HepG2 (cell line): ENCODE data around the gene KCNN2. TPM values are rescaled to one million over a fixed set of nuclear protein-coding genes. Genes with fewer than 3 reads are reported as not detected.

Experiments used
- ATAC-seq: fragments of 200-7000 bp; cut with Tn5 transposase; 3 replicates; pipeline ENCODE4 v1.9.1; 2020; ENCODE audit warnings: mild to moderate bottlenecking, moderate library complexity
- BruUV-seq: library from RNA; stranded (reverse); fragments of 400-500 nt; replicated peaks from 2 replicates; lab custom pipeline; 2021; lab: Mats Ljungman, UMichigan
- CTCF ChIA-PET: fragments of 300-600 bp; formaldehyde crosslinking; extraction: SDS; loops from one replicate; lab custom pipeline; 2021; ENCODE audit warnings: low total read pairs, inconsistent platforms, low intra/inter-chr PET ratio; lab: Yijun Ruan, JAX
- POLR2A ChIA-PET: fragments of 350-600 bp; sonication (Branson Sonifier 250); formaldehyde crosslinking; loops from one replicate; lab custom pipeline; 2020; ENCODE audit warnings: antibody characterized with exemption, inconsistent platforms; lab: Yijun Ruan, JAX
- DNase-seq: peaks from one replicate; pipeline ENCODE4 v3.0.0-alpha.2; 2015; ENCODE audit warnings: low spot score
- FAIRE-seq: peaks from 3 replicates; lab custom pipeline; 2011; peaks lifted over from hg19 to GRCh38; lab: Jason Lieb, UNC
- H2AFZ ChIP-seq: one replicate; pipeline ENCODE4 v1.6.1; 2011; ENCODE audit warnings: low read length, inconsistent platforms
- H3K27ac ChIP-seq: fragments of 300-600 bp; 3 replicates; pipeline ENCODE4 v1.8.0; 2011; ENCODE audit warnings: mixed run types, mild to moderate bottlenecking, mixed read lengths, low read length, inconsistent platforms; ENCODE audit not compliant: insufficient read depth; ENCODE audit errors: extremely low read length
- H3K27me3 ChIP-seq, 2 experiments: fragments of 200-600 bp in 1 of 2; 2 replicates in 1 of 2; 3 replicates in 1 of 2; pipeline versions ENCODE4 v1.6.0 to v1.8.0; 2011; ENCODE audit warnings: low read length in 2 of 2, mild to moderate bottlenecking in 2 of 2, moderate library complexity in 2 of 2, inconsistent platforms in 1 of 2; ENCODE audit not compliant: insufficient read depth in 2 of 2, control insufficient read depth in 1 of 2
- H3K36me3 ChIP-seq, 2 experiments: fragments of 200-600 bp in 1 of 2; replicated peaks in 1 of 2; 2 replicates in 1 of 2; 3 replicates in 1 of 2; pipeline versions ENCODE4 v1.5.1 to v1.8.0; 2011; ENCODE audit warnings: low read length in 2 of 2, inconsistent platforms in 1 of 2; ENCODE audit not compliant: insufficient read depth in 2 of 2, control insufficient read depth in 1 of 2
- H3K4me1 ChIP-seq: 2 replicates; pipeline ENCODE4 v1.5.1; 2012; ENCODE audit warnings: low read length, inconsistent platforms; ENCODE audit not compliant: insufficient read depth
- H3K4me2 ChIP-seq: 2 replicates; pipeline ENCODE4 v1.6.0; 2011; ENCODE audit warnings: low read depth, low read length, inconsistent platforms
- H3K4me3 ChIP-seq, 3 experiments: fragments of 200-600 bp in 1 of 3; sonication (generic), shearing (Covaris generic) in 1 of 3; replicated peaks in 1 of 3; 2 replicates each; pipeline ENCODE4 v1.5.1; 2011 to 2016; ENCODE audit warnings: low read length in 3 of 3, inconsistent platforms in 2 of 3, low read depth in 2 of 3, mild to moderate bottlenecking in 2 of 3, control low read depth in 1 of 3, mixed read lengths in 1 of 3; ENCODE audit not compliant: insufficient read depth in 1 of 3
- H3K79me2 ChIP-seq: one replicate; pipeline ENCODE4 v1.6.1; 2011; ENCODE audit warnings: low read length, inconsistent platforms; ENCODE audit not compliant: insufficient read depth
- H3K9ac ChIP-seq: 2 replicates; pipeline ENCODE4 v1.6.0; 2011; ENCODE audit warnings: mild to moderate bottlenecking, low read depth, low read length, inconsistent platforms; ENCODE audit not compliant: insufficient read depth
- H3K9me3 ChIP-seq: 2 replicates; pipeline ENCODE4 v1.5.1; 2012; ENCODE audit warnings: mild to moderate bottlenecking, low read length
- H4K20me1 ChIP-seq: 2 replicates; pipeline ENCODE4 v1.6.0; 2011; ENCODE audit warnings: inconsistent platforms, mild to moderate bottlenecking, low read length, moderate library complexity; ENCODE audit not compliant: insufficient read depth
- ATF7-NPFF ChIP-seq: sonication (generic); formaldehyde crosslinking; IDR thresholded peaks from 2 replicates; pipeline ENCODE4 v1.8.1; 2023; ENCODE audit warnings: mild to moderate bottlenecking, low read depth, missing genetic modification reagents, moderate library complexity
- EHMT2 ChIP-seq: fragments of 200-600 bp; sonication (generic); IDR thresholded peaks from 2 replicates; pipeline ENCODE4 v1.7.0; 2017; ENCODE audit warnings: antibody characterized with exemption, low read depth, low read length, borderline replicate concordance
- ELF1 ChIP-seq: sonication (generic); formaldehyde crosslinking; IDR thresholded peaks from 2 replicates; pipeline ENCODE4 v1.4.0; 2020; ENCODE audit warnings: missing genetic modification reagents
- FOSL2 ChIP-seq: sonication (generic); formaldehyde crosslinking; IDR thresholded peaks from 2 replicates; pipeline ENCODE4 v1.4.0; 2020; ENCODE audit warnings: missing genetic modification reagents
- MEIS2 ChIP-seq: sonication (generic); formaldehyde crosslinking; IDR thresholded peaks from 2 replicates; pipeline ENCODE4 v1.9.0; 2021; ENCODE audit warnings: mild to moderate bottlenecking, missing genetic modification reagents
- MYPOP ChIP-seq: sonication (generic); formaldehyde crosslinking; IDR thresholded peaks from 2 replicates; pipeline ENCODE4 v1.8.1; 2023; ENCODE audit warnings: mild to moderate bottlenecking, moderate library complexity, missing genetic modification reagents
- POLR2AphosphoS5 ChIP-seq: IDR thresholded peaks from 2 replicates; pipeline ENCODE4 v1.6.1; 2012; ENCODE audit warnings: low read depth, low read length
- RFXAP ChIP-seq: sonication (generic); formaldehyde crosslinking; IDR thresholded peaks from 2 replicates; pipeline ENCODE4 v1.4.0; 2020; ENCODE audit warnings: missing genetic modification reagents, borderline replicate concordance
- USF2 ChIP-seq, 2 experiments: sonication (generic) in 1 of 2; formaldehyde crosslinking in 1 of 2; IDR thresholded peaks; 2 replicates each; pipeline versions ENCODE4 v1.5.1 to v1.6.1; 2011 to 2020; ENCODE audit warnings: borderline replicate concordance in 1 of 2, low read depth in 1 of 2, low read length in 1 of 2, mild to moderate bottlenecking in 1 of 2, missing genetic modification reagents in 1 of 2, moderate library complexity in 1 of 2
- ZBTB1 ChIP-seq: sonication (generic); formaldehyde crosslinking; IDR thresholded peaks from 2 replicates; pipeline ENCODE4 v1.4.0; 2020; ENCODE audit warnings: missing genetic modification reagents, borderline replicate concordance
- ZNF12 ChIP-seq: sonication (generic); formaldehyde crosslinking; IDR thresholded peaks from 2 replicates; pipeline ENCODE4 v1.5.0; 2020; ENCODE audit warnings: missing genetic modification reagents
- ZNF136 ChIP-seq: sonication (generic); formaldehyde crosslinking; IDR thresholded peaks from 2 replicates; pipeline ENCODE4 v1.8.1; 2022; ENCODE audit warnings: low read depth, mild to moderate bottlenecking, moderate library complexity, missing genetic modification reagents
- ZNF782 ChIP-seq: sonication (generic); formaldehyde crosslinking; IDR thresholded peaks from 2 replicates; pipeline ENCODE4 v1.4.0; 2020; ENCODE audit warnings: missing genetic modification reagents, mild to moderate bottlenecking, borderline replicate concordance
- ZNF891 ChIP-seq: sonication (generic); formaldehyde crosslinking; IDR thresholded peaks from 2 replicates; pipeline ENCODE4 v1.5.0; 2020; ENCODE audit warnings: mild to moderate bottlenecking, missing genetic modification reagents
- WGBS: methylation state at CpG from one replicate; pipeline ENCODE4 v1.1.6; 2017; ENCODE audit warnings: low lambda C conversion rate; 5-methylcytosine and 5-hydroxymethylcytosine counted together
- in situ Hi-C: cut with HindIII; loops from 2 replicates; pipeline ENCODE4 v1.10.0; 2017; ENCODE audit warnings: low pct_unique_long_range_greater_than_20kb; ENCODE audit not compliant: extremely low pct_ligation_motif_present
- intact Hi-C: fragments of 100-400 bp; cut with micrococcal nuclease; formaldehyde crosslinking; loops from one replicate; pipeline ENCODE4 v1.10.0; 2022; ENCODE audit not compliant: unreplicated experiment
- polyA plus RNA-seq, 8 experiments: library from polyadenylated mRNA; depleted of rRNA in 3 of 8; stranded (reverse) in 7 of 8; unstranded in 1 of 8; fragments of >200 nt; fragmentation: Illumina TruSeq in 4 of 8; extraction: Trizol in 4 of 8; gene quantifications; 2 replicates each; pipeline versions ENCODE4 v1.2.1 to v1.2.3, GENCODE V29; 2011 to 2016; ENCODE audit warnings: low read depth in 4 of 8, missing spikeins in 1 of 8, mixed read lengths in 1 of 8; ENCODE audit not compliant: insufficient read depth in 1 of 8
- total RNA-seq, 5 experiments: library from RNA; depleted of rRNA; stranded (reverse); fragments of >200 nt; fragmentation: Illumina TruSeq; extraction: Trizol; gene quantifications; 2 replicates each; pipeline ENCODE4 v1.2.3, GENCODE V29; 2016; ENCODE audit warnings: low read depth in 1 of 5

KCNN2 gene
- total and polyA plus RNA-seq, 2 of the 13 experiments (the other 11 are each of a cell fraction or from before 2014, with no cell fraction given): not detected

- H3K79me2 ChIP-seq: no peaks in the 10 kb centered on the region
- intact Hi-C loops: no loop called here
- in situ Hi-C loops: no loop called here
- H3K9ac ChIP-seq: no peak overlapping the region
- no peaks in the 10 kb centered on the region for H3K9me3 ChIP-seq
- DNase-seq: no peak
- ChIA-PET POLR2A (no interaction called here), CTCF (no interaction called here)
- H4K20me1 ChIP-seq: no peaks in the 10 kb centered on the region
- BruUV-seq: no TSS peak
- H2AFZ ChIP-seq: no peak overlapping the region
- no peak for ATAC-seq
- no peak for FAIRE-seq
- TF ChIP-seq USF2 (IDR thresholded peaks at IDR 0.05; ENCODE audit: low read depth, low read length): no peak
- no peak for TF ChIP-seq USF2 (CRISPR knock-in tag; IDR thresholded peaks at IDR 0.05; ENCODE audit: borderline replicate concordance)
- TF ChIP-seq ZBTB1 (CRISPR knock-in tag): no peak
- TF ChIP-seq RFXAP (CRISPR knock-in tag): no peak
- no peak for TF ChIP-seq MYPOP (CRISPR knock-in tag)
- TF ChIP-seq FOSL2 (CRISPR knock-in tag): no peak
- no peak for TF ChIP-seq ZNF136 (CRISPR knock-in tag)
- no peak for TF ChIP-seq ATF7-NPFF (CRISPR knock-in tag)
- TF ChIP-seq ZNF891 (CRISPR knock-in tag): no peak
- TF ChIP-seq ZNF782 (CRISPR knock-in tag): no peak
- no peak for TF ChIP-seq MEIS2
- TF ChIP-seq ELF1 (CRISPR knock-in tag): no peak
- no peak for TF ChIP-seq ZNF12 (CRISPR knock-in tag)
- no peak for TF ChIP-seq EHMT2
- TF ChIP-seq POLR2AphosphoS5: no peak
- no peaks in the 10 kb centered on the region for H3K4me1 ChIP-seq
- no peaks in the 10 kb centered on the region for H3K36me3 ChIP-seq
- H3K4me2 ChIP-seq: no peak overlapping the region
- WGBS: 0% methylated on average over 2 of the region's 3 CpGs
- H3K27ac ChIP-seq: no peak overlapping the region
- no peak overlapping the region for H3K4me3 ChIP-seq
- H3K27me3 ChIP-seq: no peaks in the 10 kb centered on the region
Measured at GRCh38 chr5:114411380-114411931, 49.6 kb downstream of the KCNN2 start.
